Esophagus muscularis mucosa (tissue), 4 donors: ENCODE data around the gene WIPF3. TPM values are rescaled to one million over a fixed set of nuclear protein-coding genes. Genes with fewer than 3 reads are reported as not detected.

Source experiments
- DNase-seq: peaks from one replicate; pipeline ENCODE4 v3.0.0-alpha.2; 2017; ENCODE audit errors: extremely low spot score
- H3K27ac ChIP-seq, 4 donors: fragments of 200-600 bp; sonication (generic); replicated peaks in 1 of 4; 1 replicate in 3 of 4; 2 replicates in 1 of 4; pipeline ENCODE4 v1.5.1; 2016 to 2019; ENCODE audit warnings: mild to moderate bottlenecking in 1 of 4
- H3K27me3 ChIP-seq, 4 donors: fragments of 200-600 bp; sonication (generic); one replicate each; pipeline versions ENCODE4 v1.5.1 to v1.6.0; 2016 to 2019
- H3K36me3 ChIP-seq, 4 donors: fragments of 200-600 bp; sonication (generic); one replicate each; pipeline ENCODE4 v1.5.1; 2016 to 2019
- H3K4me1 ChIP-seq, 4 donors: fragments of 200-600 bp; sonication (generic); one replicate each; pipeline ENCODE4 v1.5.1; 2016 to 2019
- H3K4me3 ChIP-seq, 4 donors: fragments of 200-600 bp; sonication (generic); 1 replicate in 2 of 4; 2 replicates in 2 of 4; pipeline ENCODE4 v1.5.1; 2016 to 2019; ENCODE audit warnings: mild to moderate bottlenecking in 4 of 4, moderate library complexity in 1 of 4
- H3K9me3 ChIP-seq, 4 donors: fragments of 200-600 bp; sonication (generic); 1 replicate in 3 of 4; 2 replicates in 1 of 4; pipeline ENCODE4 v1.5.1; 2016 to 2019
- EP300 ChIP-seq: sonication (generic); formaldehyde crosslinking; IDR thresholded peaks from one replicate; pipeline ENCODE4 v1.6.1; 2017; ENCODE audit warnings: antibody characterized with exemption
- POLR2A ChIP-seq: fragments of 450-650 bp; IDR thresholded peaks from one replicate; pipeline ENCODE4 v1.6.1; 2017; ENCODE audit warnings: antibody characterized with exemption, moderate library complexity, mild to moderate bottlenecking, low read depth
- POLR2AphosphoS5 ChIP-seq, 2 donors: sonication (generic); formaldehyde crosslinking; IDR thresholded peaks; one replicate each; pipeline ENCODE4 v1.6.1; 2017; ENCODE audit warnings: antibody characterized with exemption in 2 of 2
- WGBS: methylation state at CpG from one replicate; pipeline ENCODE4 v1.1.5; 2018; 5-methylcytosine and 5-hydroxymethylcytosine counted together
- intact Hi-C: fragments of 100-400 bp; cut with DNase I; formaldehyde crosslinking; loops from one replicate; pipeline ENCODE4 v1.15.1; 2023
- total RNA-seq, 4 donors: library from RNA; depleted of rRNA; stranded (reverse); fragments of >200 nt; gene quantifications; one replicate each; pipeline versions ENCODE4 v1.1.0 to v1.2.1, GENCODE V29; 2016
- TF ChIP-seq, protein P1 (sequence below), 3 experiments: fragments of 200-600 bp in 2 of 3; fragments of 450-650 bp in 1 of 3; sonication (generic) in 2 of 3; IDR thresholded peaks; one replicate each; pipeline ENCODE4 v1.5.1; 2017 to 2019; ENCODE audit warnings: antibody characterized with exemption in 3 of 3, mild to moderate bottlenecking in 2 of 3, moderate library complexity in 1 of 3

WIPF3 gene
- total RNA-seq, 4 donors from 2014 or later, result 3.3 to 10.4 (median 6.2) TPM

DNA sequence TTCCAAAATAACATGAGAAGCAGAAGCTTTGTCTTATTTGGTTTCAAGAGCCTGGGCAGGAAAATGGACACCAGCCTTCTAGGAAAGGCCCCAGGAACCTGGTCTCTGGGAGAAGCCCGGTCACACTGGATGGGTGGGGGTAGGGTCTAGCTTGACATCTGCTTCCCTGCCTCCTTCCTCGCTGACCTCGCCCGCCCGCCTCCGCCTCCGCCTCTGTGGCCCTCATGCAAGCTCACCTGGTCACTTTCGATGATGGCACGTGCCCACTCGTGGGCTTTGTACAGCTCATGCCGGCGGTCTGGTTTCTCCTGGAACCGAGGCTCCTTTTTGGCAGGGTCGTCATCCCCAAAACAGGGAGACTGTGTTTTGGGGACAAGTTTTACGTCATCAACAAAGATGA, 119.9 kb downstream of the WIPF3 start:
- intact Hi-C loops, result no loop called here
- no peaks in the 10 kb centered on the region for H3K27me3 ChIP-seq
- TF ChIP-seq POLR2AphosphoS5 (IDR thresholded peaks at IDR 0.05) (no peak), POLR2A (no peak), EP300 (no peak)
- TF ChIP-seq, protein P1, sequence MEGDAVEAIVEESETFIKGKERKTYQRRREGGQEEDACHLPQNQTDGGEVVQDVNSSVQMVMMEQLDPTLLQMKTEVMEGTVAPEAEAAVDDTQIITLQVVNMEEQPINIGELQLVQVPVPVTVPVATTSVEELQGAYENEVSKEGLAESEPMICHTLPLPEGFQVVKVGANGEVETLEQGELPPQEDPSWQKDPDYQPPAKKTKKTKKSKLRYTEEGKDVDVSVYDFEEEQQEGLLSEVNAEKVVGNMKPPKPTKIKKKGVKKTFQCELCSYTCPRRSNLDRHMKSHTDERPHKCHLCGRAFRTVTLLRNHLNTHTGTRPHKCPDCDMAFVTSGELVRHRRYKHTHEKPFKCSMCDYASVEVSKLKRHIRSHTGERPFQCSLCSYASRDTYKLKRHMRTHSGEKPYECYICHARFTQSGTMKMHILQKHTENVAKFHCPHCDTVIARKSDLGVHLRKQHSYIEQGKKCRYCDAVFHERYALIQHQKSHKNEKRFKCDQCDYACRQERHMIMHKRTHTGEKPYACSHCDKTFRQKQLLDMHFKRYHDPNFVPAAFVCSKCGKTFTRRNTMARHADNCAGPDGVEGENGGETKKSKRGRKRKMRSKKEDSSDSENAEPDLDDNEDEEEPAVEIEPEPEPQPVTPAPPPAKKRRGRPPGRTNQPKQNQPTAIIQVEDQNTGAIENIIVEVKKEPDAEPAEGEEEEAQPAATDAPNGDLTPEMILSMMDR (IDR thresholded peaks at IDR 0.05), result no peak
- H3K4me3 ChIP-seq, result no peak overlapping the region
- no peaks in the 10 kb centered on the region for H3K9me3 ChIP-seq
- peaks cover 0 to 3% (median 0%) of the 10 kb centered on the region in 4 donors for H3K4me1 ChIP-seq
- WGBS, result 88% methylated on average over 15 of the region's 15 CpGs
- no peak for DNase-seq
- no peak overlapping the region for H3K27ac ChIP-seq
- peaks cover 0 to 72% (median 25%) of the 10 kb centered on the region in 4 donors for H3K36me3 ChIP-seq

DNA sequence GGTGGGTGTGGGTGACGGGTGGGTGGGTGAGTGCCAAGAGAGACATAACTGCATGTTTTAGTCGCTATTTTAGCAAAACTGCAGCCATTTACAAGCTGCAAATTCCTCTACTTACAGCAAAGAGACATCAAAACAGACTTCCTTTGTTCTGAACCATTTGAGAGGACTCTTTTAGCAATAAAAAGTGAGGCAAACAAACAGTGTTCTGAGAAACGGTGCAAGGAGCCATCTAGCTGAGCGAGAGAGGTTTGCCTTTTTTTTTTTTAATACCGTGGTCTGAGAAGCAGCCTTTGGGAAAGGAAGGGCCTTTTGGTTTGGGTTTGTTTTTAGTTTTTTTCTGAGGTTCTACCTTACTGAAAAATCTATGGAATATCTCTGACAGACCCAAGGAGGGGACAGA, 120.4 kb downstream of the WIPF3 start:
- Histone ChIP-seq H3K4me1 (no peaks in the 10 kb centered on the region), H3K27ac (no peak overlapping the region), H3K27me3 (no peaks in the 10 kb centered on the region), H3K4me3 (no peak overlapping the region), H3K36me3 (peaks cover 0 to 71% (median 26%) of the 10 kb centered on the region in 4 donors), H3K9me3 (no peaks in the 10 kb centered on the region)
- 55% methylated on average over 5 of the region's 5 CpGs for WGBS
- TF ChIP-seq POLR2A, result no peak
- TF ChIP-seq, protein P1 (IDR thresholded peaks at IDR 0.05), result no peak
- no peak for TF ChIP-seq EP300
- no peak for TF ChIP-seq POLR2AphosphoS5 (IDR thresholded peaks at IDR 0.05)
- DNase-seq, result no peak
- intact Hi-C loops, result no loop called here

DNA sequence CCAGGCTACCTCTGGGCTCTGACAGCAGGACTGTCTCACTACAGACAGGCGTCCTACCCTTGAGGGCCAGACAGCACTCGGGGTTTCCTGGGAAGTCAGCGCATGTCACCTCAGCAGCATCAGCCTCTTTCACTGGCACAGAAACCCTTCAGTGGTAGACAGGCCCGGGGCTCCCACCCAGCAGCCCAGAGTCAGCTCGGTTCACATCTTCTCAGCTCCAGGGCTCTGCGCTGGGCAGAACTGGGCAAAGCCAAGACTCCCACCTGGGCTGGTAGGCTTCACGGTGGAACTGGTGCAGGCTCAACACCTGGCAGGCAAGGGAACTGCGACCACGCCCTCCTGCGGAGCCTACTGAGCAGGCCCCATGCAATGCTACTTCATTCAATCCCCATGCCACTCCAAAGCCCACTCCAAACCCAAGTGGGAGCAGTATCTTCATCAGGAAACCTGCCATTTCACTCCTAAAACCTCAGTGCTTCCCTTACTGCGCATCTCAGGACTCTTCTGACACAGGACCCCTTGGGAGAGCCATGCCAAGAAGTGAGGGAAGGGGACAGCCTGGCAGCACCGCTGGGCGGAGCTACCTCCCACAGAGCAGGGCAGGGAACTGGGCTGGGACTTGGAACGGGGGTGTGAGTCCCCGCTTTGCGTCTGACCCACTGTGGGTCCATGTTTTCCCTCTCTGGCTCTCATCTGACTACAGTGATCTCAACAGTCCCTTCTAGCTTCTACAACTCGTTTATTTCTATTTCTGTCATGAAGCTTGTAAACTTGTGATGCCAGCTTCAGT, 122.9 kb downstream of the WIPF3 start:
- H3K27ac ChIP-seq, result no peak overlapping the region
- intact Hi-C loops, result no loop called here
- WGBS, result 91% methylated on average over 12 of the region's 17 CpGs

DNA sequence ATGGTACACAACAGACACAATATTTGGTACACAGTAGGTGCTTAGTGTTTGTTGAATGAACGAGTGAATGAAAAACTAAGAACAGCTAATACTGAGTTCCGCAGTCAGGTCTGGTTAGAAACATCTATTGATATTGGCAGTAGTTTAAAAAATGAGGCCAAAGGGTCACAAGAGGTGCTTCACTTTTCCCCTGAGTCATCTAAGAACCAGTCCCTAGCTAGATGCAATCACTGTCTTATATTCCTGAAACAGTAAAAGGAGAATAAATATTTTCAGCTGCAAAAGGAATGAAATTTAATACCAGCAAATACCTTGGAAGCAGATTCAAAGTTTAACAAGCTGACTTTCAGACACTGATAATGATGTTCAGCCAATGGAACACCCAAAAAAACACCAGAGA, 128.8 kb downstream of the WIPF3 start:
- Histone ChIP-seq H3K4me3 (no peak overlapping the region), H3K4me1 (no peaks in the 10 kb centered on the region), H3K36me3 (peaks cover 9 to 81% (median 49%) of the 10 kb centered on the region in 4 donors), H3K9me3 (no peaks in the 10 kb centered on the region), H3K27me3 (no peaks in the 10 kb centered on the region), H3K27ac (no peak overlapping the region)
- WGBS, result 93% methylated on average over 2 of the region's 2 CpGs
- no peak for DNase-seq
- TF ChIP-seq POLR2AphosphoS5 (IDR thresholded peaks at IDR 0.05), result no peak
- TF ChIP-seq POLR2A, result no peak
- TF ChIP-seq, protein P1 (IDR thresholded peaks at IDR 0.05), result no peak
- TF ChIP-seq EP300, result no peak
- intact Hi-C loops, result no loop called here

More for the DNA sequence above, 122.9 kb downstream of the WIPF3 start:
- H3K27me3 ChIP-seq, result no peaks in the 10 kb centered on the region
- no peaks in the 10 kb centered on the region for H3K9me3 ChIP-seq
- H3K36me3 ChIP-seq, result peaks cover 0 to 58% (median 18%) of the 10 kb centered on the region in 4 donors
- H3K4me3 ChIP-seq, result no peak overlapping the region
- DNase-seq, result no peak
- TF ChIP-seq POLR2AphosphoS5 (IDR thresholded peaks at IDR 0.05), result no peak
- TF ChIP-seq, protein P1 (IDR thresholded peaks at IDR 0.05), result no peak
- TF ChIP-seq EP300, result no peak
- no peak for TF ChIP-seq POLR2A
- no peaks in the 10 kb centered on the region for H3K4me1 ChIP-seq
